T follicular helper cell (primary cell): Measurements from ENCODE around the gene RARS2.
"Not testable (repeated sequence)": the region's sequence is repeated elsewhere in the genome, so short reads cannot be mapped to it uniquely, and the experiment has no call there.

Source experiments
- DNase-seq: peaks from one replicate; pipeline ENCODE4 v3.0.0-alpha.2; 2020; ENCODE audit warnings: low read depth
- total RNA-seq, 2 experiments: gene quantifications; one replicate each; lab custom pipeline; 2026; lab: John Stamatoyannopoulos, UW

The RARS2 gene, protein sequence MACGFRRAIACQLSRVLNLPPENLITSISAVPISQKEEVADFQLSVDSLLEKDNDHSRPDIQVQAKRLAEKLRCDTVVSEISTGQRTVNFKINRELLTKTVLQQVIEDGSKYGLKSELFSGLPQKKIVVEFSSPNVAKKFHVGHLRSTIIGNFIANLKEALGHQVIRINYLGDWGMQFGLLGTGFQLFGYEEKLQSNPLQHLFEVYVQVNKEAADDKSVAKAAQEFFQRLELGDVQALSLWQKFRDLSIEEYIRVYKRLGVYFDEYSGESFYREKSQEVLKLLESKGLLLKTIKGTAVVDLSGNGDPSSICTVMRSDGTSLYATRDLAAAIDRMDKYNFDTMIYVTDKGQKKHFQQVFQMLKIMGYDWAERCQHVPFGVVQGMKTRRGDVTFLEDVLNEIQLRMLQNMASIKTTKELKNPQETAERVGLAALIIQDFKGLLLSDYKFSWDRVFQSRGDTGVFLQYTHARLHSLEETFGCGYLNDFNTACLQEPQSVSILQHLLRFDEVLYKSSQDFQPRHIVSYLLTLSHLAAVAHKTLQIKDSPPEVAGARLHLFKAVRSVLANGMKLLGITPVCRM
- total RNA-seq, result 48.0 to 62.9 reads per million in 2 experiments

GRCh38 chr6:87589693-87590416 lies at the start of gene RARS2, which contains the start of gene ORC3:
Gene RARS2, minus strand, starts transcription at chr6:87589987. Its CDS starts 30 bp downstream, at chr6:87589957.
Gene ORC3, plus strand, starts transcription at chr6:87590135. Its CDS starts 34 bp downstream, at chr6:87590169.
- DNase-seq, result peak; percentile 89

DNA sequence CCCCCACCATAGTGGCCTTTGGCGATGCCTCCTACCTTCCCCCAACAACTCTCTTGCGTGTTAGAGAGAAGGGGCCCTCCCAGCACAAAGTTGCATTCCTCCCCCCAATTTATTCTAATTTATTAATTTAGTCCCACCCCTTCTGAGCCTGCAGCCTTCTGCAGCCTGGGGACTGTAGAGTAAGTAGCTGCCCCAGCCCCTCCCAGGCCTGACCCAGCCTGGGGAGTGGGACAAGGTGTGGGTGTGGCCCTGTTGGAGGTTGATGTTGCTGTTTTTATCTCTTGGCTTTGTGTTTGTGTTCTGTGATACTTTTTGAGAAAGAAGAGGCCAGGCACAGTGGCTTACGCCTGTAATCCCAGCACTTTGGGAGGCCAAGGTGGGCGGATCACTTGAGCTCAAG lies 49.6 kb upstream of the RARS2 start:
- no peak for DNase-seq

DNA sequence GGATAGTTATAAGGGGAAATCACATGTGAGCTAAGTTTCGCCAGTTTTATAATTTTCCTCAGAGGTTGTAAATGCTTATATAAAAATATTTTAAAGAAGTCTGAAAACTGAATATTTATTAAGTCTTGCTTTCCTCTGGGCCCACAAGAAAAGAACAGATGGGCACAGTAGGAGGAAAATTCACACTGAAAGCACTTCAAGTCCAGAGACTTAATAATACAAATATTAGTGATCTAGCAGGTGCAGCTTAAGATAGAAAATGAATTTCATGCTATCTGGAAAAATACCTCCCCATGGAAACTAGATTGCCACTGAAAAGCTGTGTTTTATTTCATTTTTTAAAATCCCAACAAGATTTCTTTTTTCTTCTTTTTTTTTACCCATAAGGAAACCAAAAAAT lies 47.3 kb upstream of the RARS2 start:
- DNase-seq, result no peak

DNA sequence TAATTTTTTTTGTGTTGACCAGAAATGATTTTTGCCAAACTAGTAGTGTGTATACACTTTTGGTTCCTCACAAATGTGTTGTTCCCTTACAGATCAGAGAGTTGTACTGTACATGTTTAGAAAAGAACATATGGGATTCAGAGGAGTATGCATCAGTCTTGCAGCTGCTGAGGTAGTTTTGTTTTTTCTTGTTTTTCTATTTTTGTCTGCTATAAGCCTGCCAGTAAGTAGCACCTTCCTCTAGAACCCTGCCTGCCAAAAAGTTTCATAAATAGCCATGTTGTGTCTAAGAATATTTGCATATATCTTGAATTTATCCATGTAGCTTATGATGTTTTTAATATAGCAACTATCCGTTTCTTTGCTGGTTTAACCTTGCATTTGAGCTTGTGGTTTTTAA lies 46.5 kb upstream of the RARS2 start:
- no peak for DNase-seq

DNA sequence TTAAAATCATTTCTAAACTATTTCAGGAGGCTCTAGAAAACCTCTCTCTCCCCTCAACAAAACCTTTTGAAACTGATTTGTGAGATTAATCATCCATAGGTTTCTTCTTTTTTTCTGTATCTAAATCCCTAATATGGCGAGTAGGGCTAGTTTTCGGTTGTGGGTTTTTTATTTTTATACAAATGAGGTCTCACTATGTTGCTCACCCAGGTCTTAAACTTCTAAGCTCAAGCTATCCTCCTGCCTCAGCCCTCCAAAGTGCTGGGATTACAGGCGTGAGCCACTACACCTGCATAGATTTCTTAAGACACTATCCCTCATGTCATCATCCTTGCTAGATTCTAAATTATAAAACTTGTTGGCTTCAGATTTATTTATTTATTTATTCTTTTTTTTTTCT lies 44.1 kb upstream of the RARS2 start:
- DNase-seq, result no peak

- no peak for DNase-seq
Measured at GRCh38 chr6:87630746-87631145, 41.0 kb upstream of the RARS2 start.

- DNase-seq, result no peak
Measured at GRCh38 chr6:87628881-87629280, 39.1 kb upstream of the RARS2 start.

DNA sequence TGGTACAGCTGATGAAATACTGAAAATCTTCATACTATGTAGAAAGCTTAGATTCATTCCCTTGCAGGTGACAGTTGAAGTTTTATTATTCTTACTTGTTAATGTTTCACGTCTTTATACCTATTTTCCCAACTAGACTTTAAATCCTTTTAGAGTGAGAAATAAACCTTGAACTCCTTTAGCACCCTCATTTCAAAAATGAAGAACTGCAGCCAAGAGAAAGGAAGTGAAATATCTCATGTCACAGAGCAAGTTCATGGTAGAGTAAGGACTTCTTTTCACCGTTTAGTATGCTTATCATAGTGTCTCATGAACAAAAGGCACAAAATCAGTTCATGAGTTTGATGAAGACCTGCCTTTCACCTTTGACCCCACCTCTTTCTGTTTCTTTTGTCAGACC lies 38.6 kb upstream of the RARS2 start:
- no peak for DNase-seq

DNA sequence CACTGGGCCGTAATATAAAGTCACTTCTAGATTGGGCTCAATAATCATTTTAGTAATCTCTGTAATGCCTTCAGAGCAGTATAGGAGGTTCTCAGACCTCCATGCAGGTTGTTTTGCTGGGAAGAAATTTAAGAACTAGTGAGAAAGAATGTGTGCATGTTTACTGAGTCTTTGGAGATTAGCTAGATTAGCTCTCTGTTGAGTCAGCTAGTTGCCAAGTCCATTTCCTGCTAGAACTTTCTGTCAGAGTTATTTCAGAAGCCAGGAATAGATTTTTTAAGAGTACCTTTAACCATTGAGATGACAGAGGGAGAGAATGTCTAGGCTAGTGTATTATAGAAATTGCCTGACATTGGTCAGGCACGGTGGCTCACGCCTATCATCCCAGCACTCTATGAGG lies 33.5 kb upstream of the RARS2 start:
- DNase-seq, result no peak

DNA sequence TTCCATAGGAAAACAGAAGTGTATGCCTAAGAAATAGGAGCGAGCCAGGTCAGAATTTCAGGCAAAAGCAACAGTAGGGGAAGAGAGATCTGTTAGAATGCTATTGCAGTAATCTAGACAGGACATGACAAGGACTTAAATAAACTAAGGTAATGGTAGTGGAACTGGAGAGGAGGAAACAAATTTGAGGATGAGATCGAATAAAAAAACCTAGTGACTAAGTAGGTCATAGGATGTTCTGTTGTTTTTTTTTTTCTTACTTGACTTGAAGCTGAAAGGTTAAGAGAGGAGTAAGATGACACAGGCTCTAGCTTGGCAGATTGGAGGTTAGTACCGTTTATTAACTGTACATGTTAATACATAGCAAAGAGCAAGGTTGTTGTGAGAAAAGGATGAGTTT lies 28.7 kb upstream of the RARS2 start:
- no peak for DNase-seq

GRCh38 chr6:87617405-87617804 lies 27.6 kb upstream of the RARS2 start:
- DNase-seq, result no peak

DNA sequence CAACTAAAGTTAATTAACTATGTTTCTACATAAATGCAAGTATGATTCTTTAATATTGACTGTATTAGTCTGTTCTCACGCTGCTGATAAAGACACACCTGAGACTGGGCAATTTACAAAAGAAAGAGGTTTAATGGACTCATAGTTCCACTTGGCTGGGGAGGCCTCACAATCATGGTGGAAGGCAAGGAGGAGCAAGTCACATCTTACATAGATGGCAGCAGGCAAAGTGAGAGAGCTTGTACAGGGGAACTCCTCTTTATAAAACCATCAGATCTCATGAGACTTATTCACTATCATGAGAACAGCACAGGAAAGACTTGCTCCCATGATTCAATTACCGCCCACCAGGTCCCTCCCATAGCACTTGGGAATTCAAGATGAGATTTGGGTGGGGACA lies 23.2 kb upstream of the RARS2 start:
- DNase-seq, result not testable (repeated sequence)

DNA sequence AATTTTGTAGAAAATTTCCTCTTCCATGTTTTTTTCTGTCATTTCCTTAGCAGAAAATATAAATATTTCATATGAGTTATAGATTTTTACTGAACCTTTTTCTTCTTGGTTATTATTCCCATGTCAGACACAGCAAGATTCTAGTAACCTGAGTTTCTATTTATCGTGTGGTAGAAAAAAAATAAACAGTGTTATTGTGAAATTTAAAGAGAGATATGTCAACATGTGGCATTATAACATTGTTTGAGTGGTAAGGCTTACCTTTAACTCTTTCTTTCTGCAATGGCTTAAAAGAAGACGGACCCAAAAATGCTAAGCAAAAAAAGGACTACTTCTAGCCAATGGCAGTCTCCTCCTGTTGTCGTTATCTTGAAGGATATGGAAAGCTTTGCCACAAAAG lies 19.0 kb upstream of the RARS2 start:
- DNase-seq, result no peak

DNA sequence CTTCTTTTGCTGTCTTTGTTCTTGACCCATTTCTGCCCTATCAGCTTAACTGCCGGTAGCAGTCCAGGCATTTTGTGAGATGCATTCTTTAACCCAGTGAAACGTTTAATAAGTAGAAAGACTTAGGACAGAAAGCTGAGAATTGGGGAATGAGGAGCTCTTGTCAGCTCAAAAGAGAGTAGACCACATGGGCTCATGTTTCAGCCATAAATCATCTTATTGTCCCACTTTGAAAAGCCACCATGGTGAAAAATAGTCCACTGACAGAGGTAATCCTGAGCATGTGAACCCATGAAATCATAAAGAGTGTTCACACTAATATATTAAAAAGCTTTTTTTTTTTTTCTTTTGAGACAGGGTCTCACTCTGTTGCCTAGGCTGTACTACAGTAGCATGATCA lies 16.4 kb upstream of the RARS2 start:
- DNase-seq, result no peak

- no peak for DNase-seq
Measured at GRCh38 chr6:87600576-87600975, 10.8 kb upstream of the RARS2 start.

DNA sequence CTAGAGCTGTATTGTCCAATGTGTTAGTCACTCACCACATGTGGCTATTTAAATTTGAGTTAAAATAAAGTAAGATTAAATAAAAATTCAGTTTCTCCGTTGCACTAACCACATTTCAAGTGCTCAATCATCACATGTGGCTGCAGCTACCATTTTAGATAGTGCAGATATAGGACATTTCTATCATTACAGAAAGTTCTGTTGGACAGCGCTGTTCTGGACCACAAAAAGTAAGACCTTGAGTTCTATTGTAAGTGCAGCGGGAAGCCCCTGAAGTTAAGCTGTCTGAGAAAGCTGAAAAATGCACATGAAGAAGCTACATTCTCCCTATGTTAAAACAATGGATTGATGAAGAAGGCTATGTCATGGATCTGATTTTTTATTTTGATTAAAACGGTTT lies 1.2 kb upstream of the RARS2 start:
- DNase-seq, result no peak

DNA sequence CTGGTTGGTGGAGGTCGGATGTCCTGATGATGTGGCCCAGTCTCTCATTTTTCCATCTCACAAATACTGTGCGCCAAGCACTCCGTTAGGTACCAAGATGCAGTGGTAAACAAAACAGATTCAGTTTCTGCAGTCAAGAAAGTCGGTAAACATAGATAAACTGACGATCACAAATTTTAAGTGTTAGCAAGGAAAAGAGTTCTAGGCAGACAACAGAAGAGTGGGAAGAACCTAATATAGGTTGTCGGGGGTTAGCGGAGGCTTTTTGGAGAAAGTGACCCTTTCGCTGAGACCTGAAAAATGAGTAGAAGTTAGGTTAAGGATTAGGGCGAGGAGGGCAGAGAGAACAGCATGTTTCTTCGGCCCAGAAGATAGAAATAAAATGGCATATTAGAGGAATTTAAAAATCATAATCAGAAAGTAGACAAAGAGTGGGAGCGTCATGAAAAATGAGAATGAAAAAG lies 662 bp upstream of the RARS2 start:
- no peak for DNase-seq

DNA sequence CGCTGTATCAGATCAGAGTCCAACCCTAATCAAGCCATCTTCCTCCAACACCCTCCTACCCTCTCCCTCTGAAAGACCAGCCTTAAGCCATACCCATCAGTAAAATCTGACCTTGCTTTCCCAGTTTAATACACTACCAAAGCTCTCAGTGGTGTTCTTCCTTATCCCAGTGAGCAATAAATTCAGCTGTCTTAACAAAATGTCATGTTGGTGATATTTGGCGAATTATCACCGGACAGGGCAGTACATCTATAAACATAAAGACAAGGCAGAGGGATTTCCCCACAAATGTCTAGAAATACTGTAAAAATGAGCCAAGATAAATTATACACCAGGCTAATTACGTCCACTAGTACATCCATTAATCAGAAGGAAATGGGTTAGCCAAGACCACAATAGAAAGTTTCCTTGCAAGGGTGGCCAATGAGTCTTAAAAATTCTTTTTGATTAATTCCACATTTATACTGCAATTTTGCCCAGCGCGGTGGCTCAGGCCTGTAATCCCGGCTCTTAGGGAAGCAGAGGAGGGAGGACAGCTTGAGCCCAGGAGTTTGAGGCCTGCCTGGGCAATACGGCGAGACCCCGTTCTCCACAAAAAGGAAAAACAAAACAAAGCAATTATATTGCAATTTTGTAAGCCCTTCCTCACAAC lies 905 bp downstream of the RARS2 start:
- no peak for DNase-seq

DNA sequence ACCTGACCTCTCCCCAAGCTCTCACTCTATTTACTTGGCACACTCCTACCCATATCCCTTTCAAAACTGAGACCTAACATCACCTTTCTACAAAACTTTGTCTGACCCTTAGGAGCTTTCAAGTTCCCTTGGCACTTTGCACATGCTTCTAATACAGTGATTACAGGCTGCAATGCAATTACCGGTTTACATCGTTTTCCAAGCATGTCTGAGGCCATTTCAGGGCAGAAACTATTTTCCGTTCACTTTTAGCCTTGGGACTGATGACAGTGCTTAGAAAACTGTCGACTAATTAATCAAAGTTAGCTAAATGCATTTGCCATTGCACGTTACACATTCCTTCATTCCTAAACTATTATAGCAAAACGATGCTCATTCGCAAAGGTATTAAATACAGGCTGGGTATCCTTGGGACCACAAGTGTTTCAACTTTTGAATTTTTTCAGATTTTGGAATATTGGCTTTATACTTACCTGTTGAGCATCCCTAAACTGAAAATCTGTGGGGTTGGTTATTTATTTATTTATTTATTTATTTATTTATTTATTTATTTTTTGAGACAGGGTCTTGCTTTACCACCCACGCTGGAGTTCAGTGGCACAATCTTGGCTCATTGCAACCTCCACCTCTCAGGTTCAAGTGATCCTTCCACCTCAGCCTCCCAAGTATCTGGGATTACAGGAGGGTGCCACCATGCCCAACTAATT lies 3.3 kb downstream of the RARS2 start:
- no peak for DNase-seq

DNA sequence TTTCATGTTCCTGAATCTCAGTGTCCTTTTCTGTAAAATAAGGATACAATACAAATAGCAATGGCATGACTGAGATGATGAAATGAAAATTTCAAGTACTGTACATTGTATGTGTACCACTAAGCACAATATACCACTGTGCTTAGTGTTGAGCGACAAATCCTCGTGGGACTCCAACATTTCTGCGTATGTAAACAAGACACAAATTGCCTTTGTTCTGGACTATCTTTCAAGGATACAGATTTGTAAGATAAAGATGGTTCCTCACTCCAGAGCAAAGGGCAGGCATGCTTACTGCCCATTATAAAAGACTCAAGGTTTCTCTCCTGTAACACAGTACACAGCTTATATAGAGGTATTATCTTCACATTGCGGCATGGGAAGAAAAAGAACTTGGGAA lies 6.0 kb downstream of the RARS2 start:
- DNase-seq, result no peak

- DNase-seq, result no peak
Measured at GRCh38 chr6:87575423-87575822, 14.4 kb downstream of the RARS2 start.
